Measurements from ENCODE around the gene MAP6D1.

- TF ChIP-seq CTCF (IDR thresholded peaks at IDR 0.05): no peak
- TF ChIP-seq POLR2A (IDR thresholded peaks at IDR 0.05): no peak
- TF ChIP-seq POLR2AphosphoS5 (IDR thresholded peaks at IDR 0.05): no peak
- no peak for TF ChIP-seq EP300 (IDR thresholded peaks at IDR 0.05)
These were observed 42.7 kb downstream of the MAP6D1 start for GRCh38 chr3:183782576-183783276.
